ENCODE results near the gene FASTKD3.

Gene FASTKD3

DNA sequence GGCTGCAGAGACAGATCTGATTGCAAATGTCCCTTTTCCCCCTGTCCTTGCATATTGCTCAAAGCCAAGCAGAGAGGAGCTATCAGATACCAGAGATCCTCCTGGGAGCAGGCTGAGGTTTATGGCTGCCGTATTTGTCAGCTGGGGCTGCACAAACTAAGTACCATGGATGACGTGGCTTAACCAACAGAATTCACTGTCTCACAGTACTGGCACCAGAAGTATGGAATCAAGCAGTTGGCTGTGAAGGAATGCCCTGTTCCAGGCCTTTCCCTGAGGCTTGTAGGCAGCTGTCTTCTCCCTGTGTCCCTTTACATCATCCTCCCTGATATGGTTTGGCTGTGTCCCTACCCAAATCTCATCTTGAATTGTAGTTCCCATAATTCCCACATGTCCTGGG, 20.5 kb downstream of the FASTKD3 start:
- Mint-ChIP-seq H3K4me3 (no peak overlapping the region), H3K36me3 (no peaks in the 10 kb centered on the region), H3K27ac (no peak overlapping the region), H3K27me3 (peaks cover 35% of the 10 kb centered on the region), H3K4me1 (peaks cover 32% of the 10 kb centered on the region), H3K9me3 (no peaks in the 10 kb centered on the region)
- ATAC-seq: no peak

DNA sequence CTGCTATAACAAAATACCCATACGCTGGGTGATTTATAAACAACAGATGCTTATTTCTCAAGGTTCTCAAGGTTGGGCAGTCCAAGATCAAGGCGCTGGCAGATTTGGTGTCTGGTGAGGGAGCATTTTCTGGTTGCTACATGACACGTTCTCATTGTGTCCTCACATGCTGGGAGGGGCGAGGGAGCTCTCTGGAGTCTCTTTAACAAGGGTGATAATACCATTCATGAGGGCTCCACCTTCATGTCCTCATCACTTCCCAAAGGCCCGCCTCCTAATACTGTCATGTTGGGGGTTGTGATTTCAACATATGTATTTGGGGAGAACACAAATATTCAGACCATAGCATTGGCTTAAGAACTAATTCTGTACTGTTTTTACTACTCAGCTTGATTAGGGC, 22.5 kb downstream of the FASTKD3 start:
- H3K4me3 Mint-ChIP-seq: no peak overlapping the region
- no peak overlapping the region for H3K27ac Mint-ChIP-seq
- no peaks in the 10 kb centered on the region for H3K9me3 Mint-ChIP-seq
- no peaks in the 10 kb centered on the region for H3K36me3 Mint-ChIP-seq
- peaks cover 16% of the 10 kb centered on the region for H3K4me1 Mint-ChIP-seq
- peaks cover 24% of the 10 kb centered on the region for H3K27me3 Mint-ChIP-seq
- no peak for ATAC-seq

DNA sequence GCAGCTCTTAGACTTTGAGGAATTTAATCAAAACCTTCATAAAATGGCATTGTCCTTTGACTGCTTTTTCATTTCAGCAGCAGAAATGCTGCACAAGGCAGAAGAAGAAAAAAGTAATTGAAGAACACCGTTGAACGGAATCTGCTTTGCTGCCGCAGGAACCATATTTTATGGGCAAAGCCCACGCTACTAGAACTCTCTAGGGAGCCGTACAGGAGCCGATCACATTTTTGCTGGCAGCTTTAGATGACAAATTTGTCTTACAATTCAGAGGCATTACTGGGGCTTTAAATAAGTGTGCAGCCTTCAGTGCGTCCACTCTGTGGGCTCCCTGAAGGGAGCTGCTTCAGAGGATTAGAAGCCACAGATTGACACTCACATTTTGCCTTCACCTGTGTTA, 23.3 kb downstream of the FASTKD3 start:
- H3K4me1 Mint-ChIP-seq: peaks cover 12% of the 10 kb centered on the region
- peaks cover 27% of the 10 kb centered on the region for H3K27me3 Mint-ChIP-seq
- H3K9me3 Mint-ChIP-seq: peaks cover 2% of the 10 kb centered on the region
- H3K27ac Mint-ChIP-seq: no peak overlapping the region
- H3K36me3 Mint-ChIP-seq: no peaks in the 10 kb centered on the region
- no peak for ATAC-seq
- no peak overlapping the region for H3K4me3 Mint-ChIP-seq

DNA sequence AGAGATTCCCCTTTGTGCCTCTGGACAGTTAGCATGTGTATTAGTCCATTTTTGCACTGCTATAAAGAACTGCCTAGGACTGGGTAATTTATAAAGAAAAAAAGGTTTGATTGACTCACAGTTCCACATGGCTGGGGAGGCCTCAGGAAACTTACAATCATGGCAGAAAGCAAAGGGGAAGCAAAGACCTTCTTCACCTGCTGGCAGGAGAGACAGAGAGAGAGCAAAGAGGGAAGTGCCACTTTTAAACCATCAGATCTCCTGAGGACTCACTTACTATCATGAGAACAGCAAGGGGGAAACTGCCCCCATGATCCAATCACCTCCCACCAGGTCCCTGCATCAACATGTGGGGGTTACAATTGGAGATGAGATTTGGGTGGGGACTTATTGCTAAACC, 23.9 kb downstream of the FASTKD3 start:
- Mint-ChIP-seq H3K27ac (no peak overlapping the region), H3K4me3 (no peak overlapping the region), H3K36me3 (no peaks in the 10 kb centered on the region), H3K9me3 (peaks cover 3% of the 10 kb centered on the region), H3K27me3 (peaks cover 33% of the 10 kb centered on the region), H3K4me1 (peaks cover 8% of the 10 kb centered on the region)
- ATAC-seq: no peak

DNA sequence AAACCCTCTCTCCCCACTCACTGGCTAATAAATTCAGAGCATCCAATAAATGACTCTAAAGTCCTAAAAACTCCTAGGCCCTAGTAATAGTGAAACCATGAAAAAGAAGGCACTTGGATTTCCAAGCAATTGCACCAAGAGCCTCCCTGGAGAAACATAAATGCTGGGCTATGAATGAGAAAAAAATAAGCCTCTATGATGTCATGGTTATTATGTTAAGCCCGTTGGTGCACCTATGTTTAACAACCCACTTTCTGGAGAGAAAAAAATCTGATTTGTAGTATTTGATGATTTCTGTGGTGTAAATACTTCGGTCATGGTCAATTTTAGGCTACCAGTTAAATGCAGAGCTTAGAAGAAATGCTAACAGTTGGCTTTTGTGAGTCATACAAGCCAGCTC, 26.3 kb downstream of the FASTKD3 start:
- no peak overlapping the region for H3K27ac Mint-ChIP-seq
- no peaks in the 10 kb centered on the region for H3K36me3 Mint-ChIP-seq
- peaks cover 19% of the 10 kb centered on the region for H3K27me3 Mint-ChIP-seq
- H3K4me1 Mint-ChIP-seq: peaks cover 6% of the 10 kb centered on the region
- H3K9me3 Mint-ChIP-seq: peaks cover 3% of the 10 kb centered on the region
- no peak overlapping the region for H3K4me3 Mint-ChIP-seq
- ATAC-seq: no peak

DNA sequence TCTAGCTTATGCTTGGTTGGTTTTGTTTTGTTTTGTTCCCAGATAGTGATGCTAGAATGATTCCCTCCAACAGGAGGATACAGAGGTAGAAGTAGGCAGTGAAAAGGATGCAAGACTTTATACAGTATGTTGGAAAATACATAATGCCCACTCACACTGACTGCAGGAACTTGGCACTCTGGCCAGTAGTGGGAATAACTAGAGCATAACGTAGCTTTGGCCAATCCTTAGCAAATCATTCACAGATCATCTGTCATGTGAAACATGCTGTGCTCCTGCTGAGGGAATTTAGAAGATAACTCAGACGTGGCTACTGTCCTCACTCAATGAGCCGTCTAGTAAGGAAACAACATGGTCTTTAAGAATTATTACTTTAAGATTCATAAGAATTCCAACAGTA, 31.4 kb downstream of the FASTKD3 start:
- ATAC-seq: no peak
- peaks cover 31% of the 10 kb centered on the region for H3K27me3 Mint-ChIP-seq
- no peaks in the 10 kb centered on the region for H3K36me3 Mint-ChIP-seq
- no peak overlapping the region for H3K4me3 Mint-ChIP-seq
- H3K27ac Mint-ChIP-seq: no peak overlapping the region
- H3K4me1 Mint-ChIP-seq: no peaks in the 10 kb centered on the region
- peaks cover 3% of the 10 kb centered on the region for H3K9me3 Mint-ChIP-seq

DNA sequence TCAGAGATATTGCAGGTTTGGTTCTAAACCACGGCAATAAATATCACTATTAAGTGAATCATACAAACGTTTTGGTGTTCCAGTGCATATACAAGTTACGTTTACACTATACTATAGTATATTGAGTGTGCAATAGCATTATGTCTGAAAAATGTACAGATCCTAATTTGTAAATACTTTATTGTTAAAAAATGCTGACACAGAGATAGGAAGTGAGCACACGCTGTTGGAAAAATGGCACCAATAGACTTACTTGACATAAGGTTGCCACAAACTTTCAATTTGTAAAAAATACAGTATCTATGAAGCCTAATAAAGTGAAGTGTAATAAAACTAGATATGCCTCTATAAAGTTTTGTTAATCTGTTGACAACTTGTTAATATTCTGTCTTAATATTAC, 33.8 kb downstream of the FASTKD3 start:
- no peaks in the 10 kb centered on the region for H3K9me3 Mint-ChIP-seq
- H3K4me3 Mint-ChIP-seq: no peak overlapping the region
- H3K4me1 Mint-ChIP-seq: no peaks in the 10 kb centered on the region
- no peak for ATAC-seq
- peaks cover 20% of the 10 kb centered on the region for H3K27me3 Mint-ChIP-seq
- no peaks in the 10 kb centered on the region for H3K36me3 Mint-ChIP-seq
- H3K27ac Mint-ChIP-seq: no peak overlapping the region

DNA sequence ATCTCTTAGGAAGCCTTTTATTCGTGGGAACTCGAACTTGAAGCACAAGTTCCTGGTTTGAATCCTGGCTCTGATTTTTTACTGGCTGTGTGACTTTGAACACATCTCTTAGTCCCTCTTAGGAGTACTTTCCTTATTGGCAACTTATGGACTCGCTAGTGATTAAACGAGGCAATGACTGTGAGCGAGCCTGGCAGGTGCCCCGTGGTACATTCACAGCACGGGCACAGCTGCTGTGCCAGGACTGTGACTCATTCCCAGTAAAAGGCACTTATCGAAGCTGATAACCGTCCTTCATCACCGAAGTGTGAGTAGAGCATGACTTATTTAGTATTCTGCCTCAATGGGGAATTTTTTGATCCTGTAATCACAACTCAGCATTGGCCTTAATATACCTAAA, 40.6 kb downstream of the FASTKD3 start:
- Mint-ChIP-seq H3K9me3 (no peaks in the 10 kb centered on the region), H3K4me3 (no peak overlapping the region), H3K27ac (no peak overlapping the region), H3K4me1 (no peaks in the 10 kb centered on the region), H3K36me3 (no peaks in the 10 kb centered on the region), H3K27me3 (peaks cover 19% of the 10 kb centered on the region)
- ATAC-seq: no peak

DNA sequence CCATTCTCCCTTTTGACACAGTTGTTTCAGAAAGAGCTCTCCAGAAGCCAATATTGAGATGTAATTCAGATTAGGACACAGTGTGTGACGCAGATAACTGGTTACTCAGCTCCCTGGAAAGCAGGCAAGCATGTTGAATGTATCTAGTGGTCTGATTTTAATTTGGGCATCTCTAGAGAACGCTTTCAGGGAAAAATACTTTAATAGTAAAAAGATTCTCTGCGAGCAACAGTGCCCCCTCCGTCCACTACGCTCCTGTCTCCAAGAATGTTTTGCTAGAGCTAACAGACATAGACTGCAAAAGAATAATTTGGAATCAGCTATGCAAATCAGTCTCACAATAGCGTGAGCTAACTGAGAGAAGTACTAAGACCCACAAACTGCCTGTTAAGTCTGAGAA, 41.2 kb downstream of the FASTKD3 start:
- no peaks in the 10 kb centered on the region for H3K4me1 Mint-ChIP-seq
- no peak for ATAC-seq

DNA sequence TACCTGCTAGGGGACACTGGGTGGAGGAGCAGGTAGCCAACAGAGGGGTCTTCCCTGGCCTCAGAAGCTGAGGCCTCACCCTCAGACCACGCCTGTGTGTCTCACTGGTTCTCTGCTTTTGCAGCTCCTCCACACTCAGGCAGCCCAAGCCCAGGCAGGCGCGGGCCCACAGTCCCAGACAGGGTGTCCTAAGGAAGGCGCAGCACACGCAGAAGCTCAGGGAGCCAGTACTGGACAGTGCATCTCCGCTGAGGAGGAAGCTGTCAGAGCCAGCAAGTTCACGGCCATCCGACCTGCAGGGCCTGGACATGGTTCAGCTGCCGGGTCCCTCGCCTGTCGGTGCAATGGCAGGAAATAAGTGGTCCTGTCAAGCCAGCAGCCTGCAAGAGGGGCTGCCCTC, 43.2 kb downstream of the FASTKD3 start:
- H3K27ac Mint-ChIP-seq: no peak overlapping the region
- H3K27me3 Mint-ChIP-seq: peaks cover 23% of the 10 kb centered on the region
- H3K4me3 Mint-ChIP-seq: no peak overlapping the region
- ATAC-seq: no peak
- no peaks in the 10 kb centered on the region for H3K9me3 Mint-ChIP-seq
- H3K4me1 Mint-ChIP-seq: no peaks in the 10 kb centered on the region
- no peaks in the 10 kb centered on the region for H3K36me3 Mint-ChIP-seq

More for the DNA sequence above, 41.2 kb downstream of the FASTKD3 start:
- Mint-ChIP-seq H3K36me3 (no peaks in the 10 kb centered on the region), H3K27me3 (peaks cover 17% of the 10 kb centered on the region), H3K9me3 (no peaks in the 10 kb centered on the region), H3K4me3 (no peak overlapping the region), H3K27ac (no peak overlapping the region)

DNA sequence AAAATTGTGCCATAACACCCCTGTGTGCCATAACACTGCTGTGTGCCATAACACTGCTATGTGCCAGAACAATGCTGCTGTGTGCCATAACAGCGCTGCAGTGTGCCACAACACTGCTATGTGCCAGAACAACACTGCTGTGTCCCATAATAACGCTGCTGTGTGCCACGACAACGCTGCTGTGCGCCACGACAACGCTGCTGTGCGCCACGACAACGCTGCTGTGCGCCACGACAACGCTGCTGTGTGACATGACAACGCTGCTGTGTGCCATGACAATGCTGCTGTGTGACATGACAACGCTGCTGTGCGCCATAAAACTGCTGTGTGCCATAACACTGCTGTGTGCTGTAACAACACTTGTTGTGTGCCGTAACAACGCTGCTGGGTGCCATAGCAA, 43.8 kb downstream of the FASTKD3 start:
- H3K36me3 Mint-ChIP-seq: no peaks in the 10 kb centered on the region
- ATAC-seq: no peak

DNA sequence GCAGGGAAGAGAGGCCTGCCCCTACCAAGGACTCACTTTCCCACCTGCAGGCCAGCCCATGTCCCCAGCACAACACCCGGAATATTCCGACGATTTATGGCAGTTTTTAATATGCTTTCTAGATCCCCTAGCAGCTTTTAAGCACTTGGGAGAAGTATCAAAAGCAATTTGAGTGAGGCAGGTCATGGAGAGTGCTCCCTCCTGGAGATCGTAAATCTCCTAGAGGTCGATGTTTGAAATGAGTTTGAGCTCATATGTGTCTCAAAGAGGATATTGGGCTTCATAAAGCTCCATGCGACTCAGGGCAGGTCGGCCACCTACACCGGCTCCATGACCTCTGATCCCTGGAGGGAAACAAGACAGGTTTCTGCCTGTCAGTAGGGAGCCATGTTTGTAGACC, 45.2 kb downstream of the FASTKD3 start:
- Mint-ChIP-seq H3K4me1 (no peaks in the 10 kb centered on the region), H3K36me3 (no peaks in the 10 kb centered on the region), H3K27ac (no peak overlapping the region), H3K9me3 (no peaks in the 10 kb centered on the region), H3K4me3 (no peak overlapping the region), H3K27me3 (peaks cover 34% of the 10 kb centered on the region)
- ATAC-seq: no peak

More for the DNA sequence above, 43.8 kb downstream of the FASTKD3 start:
- Mint-ChIP-seq H3K4me3 (no peak overlapping the region), H3K27me3 (peaks cover 25% of the 10 kb centered on the region), H3K27ac (no peak overlapping the region), H3K4me1 (no peaks in the 10 kb centered on the region), H3K9me3 (no peaks in the 10 kb centered on the region)

DNA sequence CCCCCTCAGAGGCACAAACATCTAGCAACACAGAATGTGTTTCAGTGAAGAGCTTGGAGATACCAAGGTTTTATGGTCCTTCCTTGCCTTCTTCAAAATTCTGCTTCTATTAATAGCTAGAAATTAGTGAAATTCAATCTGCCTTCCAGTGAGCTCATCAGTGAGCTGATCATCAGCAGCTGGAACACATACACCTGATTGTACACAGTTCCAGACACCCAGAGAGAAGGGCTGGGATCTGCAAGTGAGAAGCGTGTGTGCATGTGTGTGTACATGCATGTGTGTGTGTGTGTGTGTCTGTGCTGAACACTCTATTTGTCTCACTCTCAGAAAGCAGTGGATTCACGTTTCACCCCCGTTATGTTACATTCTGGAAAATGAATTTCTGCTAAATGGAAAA, 46.4 kb downstream of the FASTKD3 start:
- no peak for ATAC-seq
- Mint-ChIP-seq H3K9me3 (no peaks in the 10 kb centered on the region), H3K4me3 (no peak overlapping the region), H3K27me3 (peaks cover 34% of the 10 kb centered on the region), H3K4me1 (no peaks in the 10 kb centered on the region), H3K27ac (no peak overlapping the region), H3K36me3 (no peaks in the 10 kb centered on the region)

DNA sequence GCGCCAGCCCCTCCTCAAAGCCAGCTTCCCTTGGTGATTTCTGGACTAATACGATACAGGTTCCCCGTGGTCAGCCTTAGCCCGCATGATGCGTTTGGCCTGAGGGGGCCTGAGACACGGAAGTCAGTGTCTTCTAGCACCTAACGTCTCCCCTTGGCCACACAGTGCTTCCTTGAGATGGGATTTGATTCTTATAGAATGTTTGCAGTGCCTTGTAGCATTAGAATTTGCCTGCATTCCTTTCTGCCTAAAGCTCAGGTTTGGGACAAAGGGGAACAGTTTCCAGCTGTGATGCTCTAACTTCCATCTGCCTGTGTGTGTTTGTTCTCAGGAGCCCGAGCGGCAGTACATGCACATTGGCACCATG, 52.3 kb downstream of the FASTKD3 start:
- ATAC-seq: no peak
- Mint-ChIP-seq H3K4me1 (peaks cover 7% of the 10 kb centered on the region), H3K27ac (no peak overlapping the region), H3K9me3 (no peaks in the 10 kb centered on the region), H3K4me3 (no peak overlapping the region), H3K36me3 (no peaks in the 10 kb centered on the region), H3K27me3 (peaks cover 62% of the 10 kb centered on the region)

DNA sequence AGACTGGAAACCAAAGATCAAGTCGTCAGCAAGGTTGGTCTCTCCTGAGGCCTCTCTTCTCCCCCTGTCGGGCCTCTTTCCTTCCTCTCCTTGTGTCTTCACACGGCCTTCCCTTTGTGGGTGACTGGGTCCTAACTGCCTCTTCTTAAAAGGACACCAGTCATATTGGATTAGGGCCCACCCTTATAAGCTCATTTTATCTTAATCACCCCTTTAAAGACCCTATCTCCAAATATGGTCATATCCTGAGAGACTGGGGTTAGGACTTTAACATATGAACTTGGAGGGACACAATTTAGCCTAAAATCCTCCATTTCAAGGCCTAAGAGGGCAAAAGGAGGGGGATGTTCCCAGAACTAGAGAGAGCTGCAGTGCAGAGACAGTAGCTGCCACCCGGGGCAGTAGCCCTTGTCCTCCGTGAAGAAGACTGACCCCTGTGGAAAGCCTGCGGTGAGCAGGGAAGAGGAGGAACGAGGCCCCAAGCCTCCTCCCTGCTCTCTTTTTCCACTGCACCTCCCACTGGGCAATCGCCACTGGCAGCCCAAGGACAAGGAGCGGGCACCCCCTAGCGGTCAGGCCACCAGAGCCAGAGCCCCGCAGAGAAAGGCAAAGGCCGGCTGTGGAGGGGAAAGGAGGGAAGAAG, 52.8 kb downstream of the FASTKD3 start:
- ATAC-seq: peak; percentile 71
- no peak overlapping the region for H3K27ac Mint-ChIP-seq
- no peak overlapping the region for H3K4me3 Mint-ChIP-seq
- H3K9me3 Mint-ChIP-seq: no peaks in the 10 kb centered on the region
- peaks cover 57% of the 10 kb centered on the region for H3K27me3 Mint-ChIP-seq
- H3K4me1 Mint-ChIP-seq: peaks cover 7% of the 10 kb centered on the region
- no peaks in the 10 kb centered on the region for H3K36me3 Mint-ChIP-seq

DNA sequence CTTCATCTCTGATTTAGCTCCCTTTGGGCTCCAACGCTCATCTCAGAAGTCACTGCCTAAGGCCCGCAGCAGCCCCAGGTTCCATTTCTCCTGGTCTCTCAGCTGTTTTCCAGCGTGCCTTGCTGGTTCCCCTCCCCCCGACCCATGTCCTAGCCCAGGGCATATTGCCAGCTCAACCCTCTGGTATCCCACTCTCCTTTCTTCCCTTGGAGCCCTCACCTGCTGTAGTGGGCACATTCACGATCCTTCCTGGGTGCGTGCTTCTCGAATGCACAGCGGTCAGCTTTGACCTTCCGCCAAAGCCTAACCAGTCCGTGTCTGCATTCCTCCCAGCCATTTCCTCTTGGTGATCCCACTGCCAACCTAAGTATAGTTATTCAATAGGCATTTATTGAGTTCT, 54.0 kb downstream of the FASTKD3 start:
- ATAC-seq: no peak
- Mint-ChIP-seq H3K36me3 (no peaks in the 10 kb centered on the region), H3K27me3 (peaks cover 51% of the 10 kb centered on the region), H3K27ac (no peak overlapping the region), H3K4me1 (peaks cover 7% of the 10 kb centered on the region), H3K4me3 (no peak overlapping the region), H3K9me3 (no peaks in the 10 kb centered on the region)

DNA sequence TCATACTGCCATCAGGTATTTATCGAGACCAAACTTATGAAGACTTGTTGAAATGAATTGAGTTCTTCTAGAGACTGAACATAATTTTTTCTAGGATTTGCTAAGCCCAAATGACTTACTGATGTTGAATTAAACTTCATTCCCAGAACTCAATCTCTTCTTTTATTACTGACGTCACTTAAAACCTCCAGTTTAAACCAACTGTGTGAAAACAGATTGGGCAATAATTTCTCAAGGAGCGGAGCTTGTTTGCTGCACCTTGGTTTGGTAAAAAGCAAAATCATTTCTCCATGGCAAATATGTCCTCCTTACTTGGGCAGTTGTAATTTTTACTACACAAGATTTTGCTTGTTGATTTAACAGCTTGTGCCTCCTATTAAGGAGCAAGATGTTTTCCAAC, 55.3 kb downstream of the FASTKD3 start:
- no peaks in the 10 kb centered on the region for H3K9me3 Mint-ChIP-seq
- peaks cover 7% of the 10 kb centered on the region for H3K4me1 Mint-ChIP-seq
- peaks cover 43% of the 10 kb centered on the region for H3K27me3 Mint-ChIP-seq
- no peak overlapping the region for H3K4me3 Mint-ChIP-seq
- H3K36me3 Mint-ChIP-seq: no peaks in the 10 kb centered on the region
- H3K27ac Mint-ChIP-seq: no peak overlapping the region
- ATAC-seq: no peak

Data from stimulated activated memory B cell treated with anti-CD40 and anti-IgM and Interleukin-4, amounts not matched to agents 10 μg/mL and 1 μg/mL and 100 μg/mL, for 72 hours (primary cell).